HL-60 (cell line): Measurements from ENCODE around the gene SMG1.

Experiments
- CTCF ChIP-seq: IDR thresholded peaks from one replicate; pipeline ENCODE4 v1.5.1; 2011; ENCODE audit warnings: low read length, control low read depth, inconsistent platforms; ENCODE audit not compliant: insufficient read depth
- POLR2AphosphoS5 ChIP-seq: IDR thresholded peaks from 2 replicates; pipeline ENCODE4 v1.6.1; 2012; ENCODE audit warnings: low read depth
- TF ChIP-seq, protein P1 (sequence below): IDR thresholded peaks from 2 replicates; pipeline ENCODE4 v1.6.1; 2012; ENCODE audit warnings: low read depth; ENCODE audit not compliant: insufficient replicate concordance

- no peak for TF ChIP-seq POLR2AphosphoS5
- no peak for TF ChIP-seq CTCF
- TF ChIP-seq, protein P1, sequence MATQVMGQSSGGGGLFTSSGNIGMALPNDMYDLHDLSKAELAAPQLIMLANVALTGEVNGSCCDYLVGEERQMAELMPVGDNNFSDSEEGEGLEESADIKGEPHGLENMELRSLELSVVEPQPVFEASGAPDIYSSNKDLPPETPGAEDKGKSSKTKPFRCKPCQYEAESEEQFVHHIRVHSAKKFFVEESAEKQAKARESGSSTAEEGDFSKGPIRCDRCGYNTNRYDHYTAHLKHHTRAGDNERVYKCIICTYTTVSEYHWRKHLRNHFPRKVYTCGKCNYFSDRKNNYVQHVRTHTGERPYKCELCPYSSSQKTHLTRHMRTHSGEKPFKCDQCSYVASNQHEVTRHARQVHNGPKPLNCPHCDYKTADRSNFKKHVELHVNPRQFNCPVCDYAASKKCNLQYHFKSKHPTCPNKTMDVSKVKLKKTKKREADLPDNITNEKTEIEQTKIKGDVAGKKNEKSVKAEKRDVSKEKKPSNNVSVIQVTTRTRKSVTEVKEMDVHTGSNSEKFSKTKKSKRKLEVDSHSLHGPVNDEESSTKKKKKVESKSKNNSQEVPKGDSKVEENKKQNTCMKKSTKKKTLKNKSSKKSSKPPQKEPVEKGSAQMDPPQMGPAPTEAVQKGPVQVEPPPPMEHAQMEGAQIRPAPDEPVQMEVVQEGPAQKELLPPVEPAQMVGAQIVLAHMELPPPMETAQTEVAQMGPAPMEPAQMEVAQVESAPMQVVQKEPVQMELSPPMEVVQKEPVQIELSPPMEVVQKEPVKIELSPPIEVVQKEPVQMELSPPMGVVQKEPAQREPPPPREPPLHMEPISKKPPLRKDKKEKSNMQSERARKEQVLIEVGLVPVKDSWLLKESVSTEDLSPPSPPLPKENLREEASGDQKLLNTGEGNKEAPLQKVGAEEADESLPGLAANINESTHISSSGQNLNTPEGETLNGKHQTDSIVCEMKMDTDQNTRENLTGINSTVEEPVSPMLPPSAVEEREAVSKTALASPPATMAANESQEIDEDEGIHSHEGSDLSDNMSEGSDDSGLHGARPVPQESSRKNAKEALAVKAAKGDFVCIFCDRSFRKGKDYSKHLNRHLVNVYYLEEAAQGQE, result no peak
Measured at GRCh38 chr16:18800775-18801144, 125.4 kb downstream of the SMG1 start.
